Measurements from ENCODE around the gene CEP112.

The CEP112 gene

DNA sequence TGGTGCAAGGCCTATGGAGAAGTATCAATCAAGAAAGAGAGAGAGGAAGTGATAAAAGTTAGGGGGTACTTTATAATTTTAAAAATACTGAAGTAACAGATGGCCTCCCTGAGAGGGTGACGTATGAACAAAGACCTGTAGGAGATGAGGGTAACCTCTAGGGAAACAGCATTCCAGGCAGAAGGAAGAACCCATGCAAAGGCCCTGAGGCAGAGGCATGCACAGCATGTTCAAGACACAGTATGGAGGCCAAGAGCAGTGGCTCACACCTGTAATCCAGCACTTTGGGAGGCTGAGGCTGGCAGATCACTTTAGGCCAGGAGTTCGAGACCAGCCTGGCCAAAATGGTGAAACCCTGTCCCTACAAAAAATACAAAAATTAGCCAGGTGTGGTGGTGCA, 437.9 kb downstream of the CEP112 start:
- TF ChIP-seq, protein P1, sequence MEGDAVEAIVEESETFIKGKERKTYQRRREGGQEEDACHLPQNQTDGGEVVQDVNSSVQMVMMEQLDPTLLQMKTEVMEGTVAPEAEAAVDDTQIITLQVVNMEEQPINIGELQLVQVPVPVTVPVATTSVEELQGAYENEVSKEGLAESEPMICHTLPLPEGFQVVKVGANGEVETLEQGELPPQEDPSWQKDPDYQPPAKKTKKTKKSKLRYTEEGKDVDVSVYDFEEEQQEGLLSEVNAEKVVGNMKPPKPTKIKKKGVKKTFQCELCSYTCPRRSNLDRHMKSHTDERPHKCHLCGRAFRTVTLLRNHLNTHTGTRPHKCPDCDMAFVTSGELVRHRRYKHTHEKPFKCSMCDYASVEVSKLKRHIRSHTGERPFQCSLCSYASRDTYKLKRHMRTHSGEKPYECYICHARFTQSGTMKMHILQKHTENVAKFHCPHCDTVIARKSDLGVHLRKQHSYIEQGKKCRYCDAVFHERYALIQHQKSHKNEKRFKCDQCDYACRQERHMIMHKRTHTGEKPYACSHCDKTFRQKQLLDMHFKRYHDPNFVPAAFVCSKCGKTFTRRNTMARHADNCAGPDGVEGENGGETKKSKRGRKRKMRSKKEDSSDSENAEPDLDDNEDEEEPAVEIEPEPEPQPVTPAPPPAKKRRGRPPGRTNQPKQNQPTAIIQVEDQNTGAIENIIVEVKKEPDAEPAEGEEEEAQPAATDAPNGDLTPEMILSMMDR (IDR thresholded peaks at IDR 0.05; ENCODE audit: insufficient read depth, missing control alignments) = no peak
- no peak for FAIRE-seq
- DNase-seq (ENCODE audit: insufficient read length, low spot score) = no peak

DNA sequence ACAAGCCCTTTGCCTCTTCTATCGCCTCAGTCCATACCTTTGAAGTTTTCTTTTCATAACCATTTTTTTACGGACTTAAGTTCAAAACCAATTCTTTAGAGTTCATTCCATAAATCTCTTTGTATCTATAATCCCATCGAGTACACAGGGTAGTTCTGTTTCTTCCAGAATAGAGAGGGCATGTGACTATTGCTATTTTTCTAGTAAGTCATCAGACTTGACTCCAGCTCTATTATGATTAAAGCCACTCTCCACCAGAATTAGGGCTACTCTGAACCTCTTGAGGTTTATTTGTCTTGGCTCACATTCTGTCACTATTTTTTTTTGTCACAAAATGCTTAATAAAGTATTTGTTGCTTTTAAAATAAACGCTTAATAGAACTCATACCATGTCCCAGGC, 438.6 kb downstream of the CEP112 start:
- DNase-seq (ENCODE audit: insufficient read length, low spot score) = no peak
- no peak for FAIRE-seq

DNA sequence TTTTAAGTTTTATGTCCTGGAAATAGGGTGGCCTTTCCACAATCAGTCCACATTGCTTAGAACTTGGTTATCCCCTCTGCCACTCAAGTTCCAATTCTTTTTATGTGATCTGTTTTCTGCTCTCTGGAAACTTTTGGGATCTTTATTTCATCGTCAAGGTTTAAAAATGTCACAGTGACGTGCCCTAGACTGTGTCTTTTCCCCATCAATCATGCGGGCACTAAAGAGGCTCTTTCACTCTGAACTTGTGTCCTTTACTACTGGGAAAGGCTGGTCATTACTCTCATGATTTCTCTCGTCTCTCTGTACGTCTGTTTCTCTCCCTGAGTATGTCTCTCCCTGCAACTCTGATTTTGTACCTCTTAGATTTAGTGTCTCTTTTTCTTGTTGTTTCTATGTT, 440.7 kb downstream of the CEP112 start:
- FAIRE-seq (no peak), DNase-seq (ENCODE audit: insufficient read length, low spot score) (no peak)
- TF ChIP-seq, protein P1 (IDR thresholded peaks at IDR 0.05; ENCODE audit: insufficient read depth, missing control alignments) = no peak

More for the DNA sequence above, 438.6 kb downstream of the CEP112 start:
- TF ChIP-seq, protein P1 (IDR thresholded peaks at IDR 0.05; ENCODE audit: insufficient read depth, missing control alignments) = no peak

DNA sequence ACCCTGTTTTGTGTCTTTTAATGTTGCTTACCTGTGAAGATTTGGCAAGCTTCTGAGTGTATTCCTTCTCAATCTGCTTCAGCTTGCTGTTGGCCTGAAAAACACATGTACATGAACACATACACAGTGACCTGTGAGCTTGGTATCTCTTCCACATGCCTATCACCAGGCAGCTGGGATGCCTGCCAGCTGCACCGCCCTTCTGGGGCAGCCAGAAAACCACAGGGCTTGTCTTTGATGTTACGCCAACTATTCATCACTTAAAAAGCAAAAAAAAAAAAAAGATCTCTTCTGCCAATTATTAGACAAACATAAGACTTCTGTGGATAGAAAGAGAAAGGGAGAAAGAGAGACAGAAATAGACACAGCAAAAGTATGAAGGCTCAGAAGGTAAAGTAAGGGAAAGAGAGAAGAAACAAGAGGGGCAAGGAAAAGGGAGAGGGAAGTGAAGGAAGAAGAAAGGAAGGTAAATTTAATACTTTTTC, 441.3 kb downstream of the CEP112 start:
- no peak for FAIRE-seq
- TF ChIP-seq, protein P1 (IDR thresholded peaks at IDR 0.05; ENCODE audit: insufficient read depth, missing control alignments) = no peak
- DNase-seq (ENCODE audit: insufficient read length, low spot score) = no peak

DNA sequence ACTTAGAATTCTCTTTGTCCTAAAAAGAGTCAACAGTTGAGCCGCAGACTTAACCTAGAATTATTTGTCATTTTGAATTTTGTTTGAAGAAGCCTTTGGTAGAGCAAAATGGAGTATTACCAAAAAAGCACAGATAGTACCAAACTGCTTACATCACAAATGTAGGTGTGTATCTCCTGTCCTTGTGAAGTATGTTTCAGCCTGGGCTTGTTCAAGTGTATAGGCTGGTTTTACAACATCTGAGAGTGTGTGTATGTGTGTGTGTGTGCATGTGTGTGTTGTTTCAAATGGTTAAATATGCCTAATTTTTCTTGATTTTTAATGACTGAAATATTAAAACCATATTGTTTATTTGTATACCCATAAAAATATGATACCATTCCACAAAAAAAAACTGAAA, 441.8 kb downstream of the CEP112 start:
- TF ChIP-seq, protein P1 (IDR thresholded peaks at IDR 0.05; ENCODE audit: insufficient read depth, missing control alignments) = no peak
- FAIRE-seq = no peak
- DNase-seq (ENCODE audit: insufficient read length, low spot score) = no peak

DNA sequence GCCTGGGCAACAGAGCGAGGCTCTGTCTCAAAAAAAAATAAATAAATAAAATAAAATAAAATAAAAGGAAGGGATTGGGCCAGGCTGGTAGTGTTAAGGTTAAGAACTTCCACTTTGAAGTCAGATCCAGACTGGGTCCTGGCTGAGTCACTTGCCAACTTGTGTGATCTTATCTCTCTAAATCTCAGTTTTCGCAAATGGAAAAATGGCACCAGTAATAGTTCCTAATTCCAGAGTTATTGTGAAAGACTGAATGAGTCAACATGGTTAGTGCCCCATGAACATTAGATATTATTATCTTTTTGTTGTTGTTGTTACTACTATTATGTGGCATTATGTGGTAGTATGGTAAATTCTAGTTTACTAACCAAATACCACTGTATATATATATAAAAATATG, 442.5 kb downstream of the CEP112 start:
- TF ChIP-seq, protein P1 (IDR thresholded peaks at IDR 0.05; ENCODE audit: insufficient read depth, missing control alignments) = no peak
- FAIRE-seq (no peak), DNase-seq (ENCODE audit: insufficient read length, low spot score) (no peak)

DNA sequence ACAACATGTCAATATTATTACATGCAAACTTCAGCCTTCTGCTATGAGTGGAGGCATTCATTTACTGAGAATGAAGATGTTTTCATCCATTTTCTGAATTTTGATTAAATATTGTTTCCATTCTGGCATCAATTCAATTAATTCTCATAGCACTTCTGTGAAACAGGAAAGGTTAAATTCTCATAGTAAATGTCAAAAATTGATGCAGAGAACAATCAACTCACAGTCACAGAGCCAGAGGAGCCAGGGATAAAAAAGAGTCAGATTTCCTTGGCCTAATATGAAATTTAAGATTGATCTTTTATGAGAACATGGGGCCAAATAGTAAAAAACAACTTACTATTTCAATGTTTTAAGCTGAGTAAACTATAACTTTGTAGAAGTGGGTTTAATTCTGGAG, 446.7 kb downstream of the CEP112 start:
- TF ChIP-seq, protein P1 (IDR thresholded peaks at IDR 0.05; ENCODE audit: insufficient read depth, missing control alignments) = no peak
- FAIRE-seq = no peak
- DNase-seq (ENCODE audit: insufficient read length, low spot score) = no peak
